ENCODE data around the gene MDC1. TPM values are rescaled to one million over a fixed set of nuclear protein-coding genes. Genes with fewer than 3 reads are reported as not detected.
A peak's percentile ranks its signal among the peaks of the same experiment; 100 is the strongest.
"Not testable (repeated sequence)": the region's sequence is repeated elsewhere in the genome, so short reads cannot be mapped to it uniquely, and the experiment has no call there.

MDC1 gene
- total and polyA plus RNA-seq, 5 donors, result 11.1 to 26.6 (median 22.4) TPM

DNA sequence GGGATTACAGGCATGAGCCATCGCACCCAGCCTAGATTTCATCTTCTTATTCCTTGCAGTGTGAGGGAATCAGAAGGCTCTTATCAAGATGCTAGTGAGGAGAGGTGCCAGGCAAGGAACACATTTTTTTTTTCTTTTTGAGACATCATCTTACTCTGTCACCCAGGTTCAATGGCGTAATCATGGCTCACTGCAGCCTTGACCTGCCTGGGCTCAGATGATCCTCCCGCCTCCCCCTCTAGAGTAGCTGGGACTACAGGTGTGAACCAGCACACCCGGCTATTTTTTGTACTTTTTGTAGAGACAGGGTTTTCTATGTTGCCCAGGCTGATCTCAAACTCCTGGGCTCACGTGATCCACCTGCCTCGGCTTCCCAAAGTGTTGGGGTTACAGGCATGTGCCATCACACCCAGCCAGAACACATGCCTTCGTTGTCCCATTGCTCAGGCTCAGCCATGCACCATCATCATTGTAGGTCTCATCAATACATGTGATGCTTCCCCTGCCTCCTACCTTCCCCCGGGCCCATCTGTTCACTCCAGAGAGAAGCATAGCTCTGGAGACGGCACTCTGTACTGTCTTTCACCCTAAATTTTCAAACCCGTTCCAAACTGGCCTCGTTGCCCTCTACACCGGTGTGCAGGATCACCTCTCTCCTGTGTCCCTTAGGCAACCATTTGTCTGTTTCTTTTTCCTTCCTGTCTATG lies 15.3 kb upstream of the MDC1 start:
- 88% methylated on average over 12 of the region's 12 CpGs for WGBS
- intact Hi-C loops (cut with DNase I), result no loop called here
- Histone ChIP-seq H3K9me3 (ENCODE audit: control insufficient read depth, low read length) (no peaks in the 10 kb centered on the region), H3K4me3 (ENCODE audit: low read length) (no peak overlapping the region), H3K27ac (ENCODE audit: low read length) (no peak overlapping the region), H3K4me1 (ENCODE audit: control insufficient read depth, insufficient read depth, low read length) (no peaks in the 10 kb centered on the region), H3K27me3 (ENCODE audit: control insufficient read depth, insufficient read depth) (no peaks in the 10 kb centered on the region)
- peak in 1 of 3 donors; percentile 17 for DNase-seq
- ATAC-seq, result no peak

- DNase-seq, result peak; percentile 67 to 89 (median 87)
- H3K27ac ChIP-seq (ENCODE audit: low read length), result no peak overlapping the region
- no peak overlapping the region for H3K4me3 ChIP-seq (ENCODE audit: low read length)
- no peaks in the 10 kb centered on the region for H3K27me3 ChIP-seq (ENCODE audit: control insufficient read depth, insufficient read depth)
- intact Hi-C loops (cut with DNase I), result no loop called here
- no peaks in the 10 kb centered on the region for H3K9me3 ChIP-seq (ENCODE audit: control insufficient read depth, low read length)
- 47% methylated on average over 30 of the region's 30 CpGs for WGBS
- peak; percentile 71 to 72 for ATAC-seq
- H3K4me1 ChIP-seq (ENCODE audit: control insufficient read depth, insufficient read depth, low read length), result no peaks in the 10 kb centered on the region
These were observed 13.7 kb upstream of the MDC1 start for GRCh38 chr6:30730601-30731435.

GRCh38 chr6:30727920-30728553 lies 11.0 kb upstream of the MDC1 start:
- 49% methylated on average over 7 of the region's 7 CpGs for WGBS
- intact Hi-C loops (cut with DNase I), result no loop called here
- peak overlapping the region; percentile 30 for H3K27ac ChIP-seq (ENCODE audit: low read length)
- DNase-seq (no peak), ATAC-seq (no peak)
- no peak overlapping the region for H3K4me3 ChIP-seq (ENCODE audit: low read length)
- H3K4me1 ChIP-seq (ENCODE audit: control insufficient read depth, insufficient read depth, low read length), result no peaks in the 10 kb centered on the region
- no peaks in the 10 kb centered on the region for H3K27me3 ChIP-seq (ENCODE audit: control insufficient read depth, insufficient read depth)
- no peaks in the 10 kb centered on the region for H3K9me3 ChIP-seq (ENCODE audit: control insufficient read depth, low read length)

DNA sequence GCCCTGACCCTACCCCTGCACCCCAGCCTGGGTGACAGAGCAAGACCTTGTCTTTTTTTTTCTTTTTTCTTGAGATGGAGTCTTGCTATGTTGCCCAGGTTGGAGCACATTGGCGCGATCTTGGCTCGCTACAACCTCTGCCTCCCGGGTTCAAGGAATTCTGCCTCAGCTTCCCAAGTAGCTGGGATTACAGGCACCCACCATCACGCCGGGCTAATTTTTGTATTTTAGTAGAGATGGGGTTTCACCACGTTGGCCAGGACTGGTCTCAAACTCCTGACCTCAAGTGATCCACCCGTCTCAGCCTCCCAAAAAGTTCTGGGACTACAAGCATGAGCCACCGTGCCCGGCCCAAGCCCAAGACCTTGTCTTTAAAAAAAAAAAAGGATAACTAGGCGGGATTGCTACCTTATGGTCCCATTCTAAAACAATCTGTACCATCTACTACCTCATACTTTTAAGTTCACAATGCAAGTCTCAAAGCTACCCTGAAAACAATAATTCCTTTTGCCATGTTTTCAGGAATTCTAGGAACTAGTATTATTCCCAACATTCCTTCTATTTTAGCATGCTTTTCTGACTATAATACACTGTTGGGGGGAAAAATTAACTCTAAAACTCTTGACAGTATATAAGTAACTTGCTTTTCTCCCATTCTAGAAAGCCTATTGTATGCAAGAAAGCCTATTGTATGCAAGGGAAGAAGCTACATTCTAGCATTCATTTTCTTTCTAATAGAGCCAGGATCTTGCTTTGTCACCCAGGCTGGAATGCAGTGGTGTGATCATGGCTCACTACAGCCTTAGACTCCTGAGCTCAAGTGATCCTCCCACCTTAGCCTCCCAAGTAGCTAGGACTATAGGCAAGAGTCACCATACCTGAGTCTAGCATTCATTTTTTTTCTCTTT lies 9.7 kb upstream of the MDC1 start:
- H3K27me3 ChIP-seq (ENCODE audit: control insufficient read depth, insufficient read depth), result no peaks in the 10 kb centered on the region
- H3K9me3 ChIP-seq (ENCODE audit: control insufficient read depth, low read length), result no peaks in the 10 kb centered on the region
- peaks cover 2% of the 10 kb centered on the region for H3K4me1 ChIP-seq (ENCODE audit: control insufficient read depth, insufficient read depth, low read length)
- WGBS, result 88% methylated on average over 11 of the region's 11 CpGs
- H3K27ac ChIP-seq (ENCODE audit: low read length), result no peak overlapping the region
- H3K4me3 ChIP-seq (ENCODE audit: low read length), result no peak overlapping the region
- no peak for DNase-seq
- intact Hi-C loops (cut with DNase I), result no loop called here
- no peak for ATAC-seq

GRCh38 chr6:30725713-30726505 lies 8.8 kb upstream of the MDC1 start:
- 52% methylated on average over 3 of the region's 3 CpGs for WGBS
- DNase-seq (no peak), ATAC-seq (no peak)
- Histone ChIP-seq H3K27ac (ENCODE audit: low read length) (no peak overlapping the region), H3K4me1 (ENCODE audit: control insufficient read depth, insufficient read depth, low read length) (peaks cover 3% of the 10 kb centered on the region), H3K9me3 (ENCODE audit: control insufficient read depth, low read length) (no peaks in the 10 kb centered on the region), H3K27me3 (ENCODE audit: control insufficient read depth, insufficient read depth) (no peaks in the 10 kb centered on the region), H3K4me3 (ENCODE audit: low read length) (no peak overlapping the region)
- intact Hi-C loops (cut with DNase I), result no loop called here

GRCh38 chr6:30724906-30725667 lies 8.0 kb upstream of the MDC1 start:
- no peak for DNase-seq
- WGBS, result 29% methylated on average over 6 of the region's 6 CpGs
- intact Hi-C loops (cut with DNase I), result no loop called here
- Histone ChIP-seq H3K4me1 (ENCODE audit: control insufficient read depth, insufficient read depth, low read length) (peaks cover 3% of the 10 kb centered on the region), H3K9me3 (ENCODE audit: control insufficient read depth, low read length) (no peaks in the 10 kb centered on the region), H3K27me3 (ENCODE audit: control insufficient read depth, insufficient read depth) (no peaks in the 10 kb centered on the region), H3K27ac (ENCODE audit: low read length) (no peak overlapping the region), H3K4me3 (ENCODE audit: low read length) (no peak overlapping the region)
- no peak for ATAC-seq

- H3K9me3 ChIP-seq (ENCODE audit: control insufficient read depth, low read length); H3K27ac ChIP-seq (ENCODE audit: low read length); H3K27me3 ChIP-seq (ENCODE audit: control insufficient read depth, insufficient read depth); H3K4me3 ChIP-seq (ENCODE audit: low read length); H3K4me1 ChIP-seq (ENCODE audit: control insufficient read depth, insufficient read depth, low read length); ATAC-seq; DNase-seq: not testable (repeated sequence)
- 46% methylated on average over 29 of the region's 29 CpGs for WGBS
- intact Hi-C loops (cut with DNase I), result loop anchor here in 3 of 4 donors (2.0 kb wide), 3 partner anchors 39 to 45 kb away; no protein-coding TSS in a partner anchor
These were observed 7.0 kb upstream of the MDC1 start for GRCh38 chr6:30723843-30724741.

DNA sequence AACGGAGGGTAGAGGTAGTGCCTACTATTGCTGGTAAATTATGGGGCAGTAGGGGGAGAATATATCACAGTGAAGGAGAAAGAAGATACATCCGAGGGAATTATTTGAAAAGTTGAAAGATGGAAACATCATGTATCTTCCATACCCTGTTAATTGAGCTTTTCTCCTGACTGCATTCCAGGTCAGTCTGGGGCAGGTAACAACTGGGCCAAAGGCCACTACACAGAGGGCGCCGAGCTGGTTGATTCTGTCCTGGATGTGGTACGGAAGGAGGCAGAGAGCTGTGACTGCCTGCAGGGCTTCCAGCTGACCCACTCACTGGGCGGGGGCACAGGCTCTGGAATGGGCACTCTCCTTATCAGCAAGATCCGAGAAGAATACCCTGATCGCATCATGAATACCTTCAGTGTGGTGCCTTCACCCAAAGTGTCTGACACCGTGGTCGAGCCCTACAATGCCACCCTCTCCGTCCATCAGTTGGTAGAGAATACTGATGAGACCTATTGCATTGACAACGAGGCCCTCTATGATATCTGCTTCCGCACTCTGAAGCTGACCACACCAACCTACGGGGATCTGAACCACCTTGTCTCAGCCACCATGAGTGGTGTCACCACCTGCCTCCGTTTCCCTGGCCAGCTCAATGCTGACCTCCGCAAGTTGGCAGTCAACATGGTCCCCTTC lies 6.2 kb upstream of the MDC1 start:
- H3K27ac ChIP-seq (ENCODE audit: low read length); DNase-seq; H3K4me1 ChIP-seq (ENCODE audit: control insufficient read depth, insufficient read depth, low read length); ATAC-seq; H3K4me3 ChIP-seq (ENCODE audit: low read length); H3K27me3 ChIP-seq (ENCODE audit: control insufficient read depth, insufficient read depth); H3K9me3 ChIP-seq (ENCODE audit: control insufficient read depth, low read length): not testable (repeated sequence)
- intact Hi-C loops (cut with DNase I), result loop anchor here in 3 of 4 donors (2.0 kb wide), 3 partner anchors 38 to 44 kb away; no protein-coding TSS in a partner anchor
- 49% methylated on average over 16 of the region's 16 CpGs for WGBS
